ENCODE data around the gene DYNC2I2.
"Not testable (repeated sequence)": the region's sequence is repeated elsewhere in the genome, so short reads cannot be mapped to it uniquely, and the experiment has no call there.

The DYNC2I2 gene

DNA sequence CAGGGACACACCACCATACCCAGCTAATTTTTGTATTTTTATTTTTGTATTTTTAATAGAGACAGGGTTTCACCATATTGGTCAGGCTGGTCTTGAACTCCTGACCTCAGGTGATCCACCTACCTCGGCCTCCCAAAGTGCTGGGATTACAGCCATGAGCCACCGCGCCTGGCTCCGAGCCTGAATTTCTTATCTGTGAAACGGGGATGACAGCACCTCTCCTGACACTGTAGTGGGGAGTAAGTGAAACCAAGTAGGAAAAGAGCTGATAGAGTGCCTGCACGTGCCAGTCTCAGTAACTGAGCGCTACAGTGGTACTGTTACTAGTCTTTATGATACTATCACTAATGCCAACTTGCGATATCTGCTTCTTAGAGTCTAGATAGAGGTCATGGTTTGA lies 71.5 kb downstream of the DYNC2I2 start:
- in situ Hi-C loops (cut with MboI; ENCODE audit: low pct_unique_long_range_greater_than_20kb, low sequenced_read_pairs); DNase-seq: not testable (repeated sequence)
